HG03575 (cell line): ENCODE data around the gene TROAP.
"Not testable (repeated sequence)": the region's sequence is repeated elsewhere in the genome, so short reads cannot be mapped to it uniquely, and the experiment has no call there.

ENCODE experiments used
- ATAC-seq: cut with Tn5 transposase; IDR thresholded peaks from one replicate; pipeline ENCODE4 v1.9.1; 2021; ENCODE audit not compliant: unreplicated experiment, insufficient number of reproducible peaks, low FRiP score; ENCODE audit errors: extremely low read depth

TROAP gene

DNA sequence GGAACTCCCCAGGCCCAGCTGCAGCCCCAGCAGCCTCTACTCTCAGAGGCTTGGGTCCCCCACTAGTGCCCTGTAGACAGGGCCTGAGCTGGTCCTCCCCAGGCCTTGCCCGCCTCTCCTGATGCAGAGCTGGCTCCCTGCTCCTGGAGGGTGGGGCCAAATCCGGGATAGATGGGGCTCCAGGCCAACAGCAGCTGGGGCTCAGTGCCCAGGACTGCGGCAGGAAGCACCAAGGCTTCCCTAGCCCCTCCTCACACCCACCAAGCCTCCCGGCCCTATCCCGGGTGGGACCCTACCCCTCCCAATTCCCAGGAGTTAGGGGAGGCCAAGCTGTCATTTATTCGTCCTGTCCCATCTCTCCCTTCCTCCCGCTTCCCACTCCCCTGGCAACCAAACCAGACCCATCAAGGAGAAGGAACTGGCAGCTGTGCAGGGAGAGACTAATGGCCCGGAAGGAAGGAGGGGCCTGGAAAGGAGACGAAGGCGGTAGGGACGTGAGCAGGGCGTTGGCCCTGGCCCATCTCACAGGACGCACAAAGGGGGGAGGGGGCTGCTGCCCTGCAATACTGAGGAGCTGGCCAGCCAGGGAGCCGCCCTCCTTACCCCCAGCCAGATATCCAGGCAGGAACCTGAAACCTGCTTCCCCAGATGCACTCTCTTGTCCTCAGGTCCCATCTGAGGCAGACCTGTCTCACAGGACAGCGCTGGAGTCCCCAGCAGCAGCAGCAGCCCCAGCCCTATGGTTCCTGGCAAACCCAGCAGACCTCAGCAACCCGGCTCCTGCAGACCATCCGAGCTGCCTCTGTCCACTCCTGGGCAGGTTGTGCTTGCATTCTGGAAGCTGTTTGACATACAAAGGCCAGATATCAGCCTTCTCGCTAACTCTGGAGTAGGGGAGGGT lies 29.7 kb upstream of the TROAP start:
- no peak for ATAC-seq

DNA sequence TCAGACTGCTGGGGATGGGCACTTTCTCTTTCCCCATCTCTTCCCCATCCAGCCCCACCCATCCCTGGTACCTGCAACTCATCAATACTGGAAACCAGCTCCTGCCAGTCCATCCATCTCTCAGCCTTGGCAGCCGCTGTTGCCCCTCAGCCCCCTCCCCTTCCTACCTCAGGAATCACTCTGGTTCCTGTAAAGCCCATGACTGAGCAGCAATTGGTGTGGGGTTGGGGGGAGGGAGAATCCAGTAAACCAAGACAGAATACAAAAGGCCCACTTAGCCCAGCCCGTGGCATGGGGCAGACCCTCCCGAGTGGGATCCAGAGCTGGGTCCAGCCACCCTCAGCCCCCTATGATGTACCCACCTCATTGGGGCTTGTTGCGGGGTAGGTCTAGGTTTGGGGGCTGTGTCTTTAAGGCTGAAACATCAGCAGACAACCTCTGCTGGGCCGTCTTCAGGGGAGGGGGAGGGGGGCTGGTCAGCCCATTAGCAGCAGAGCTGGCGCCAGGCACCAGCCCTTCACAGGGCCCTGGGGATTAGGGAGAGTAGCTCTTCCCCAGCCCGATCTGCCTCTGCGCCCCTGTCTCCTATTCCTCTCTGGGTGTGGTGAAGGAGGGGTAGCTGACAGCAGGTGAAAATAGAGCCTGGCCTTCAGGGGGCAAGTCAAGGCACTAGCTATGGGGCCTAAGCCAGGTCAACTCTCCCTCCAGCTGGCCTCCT lies 28.8 kb upstream of the TROAP start:
- no peak for ATAC-seq

DNA sequence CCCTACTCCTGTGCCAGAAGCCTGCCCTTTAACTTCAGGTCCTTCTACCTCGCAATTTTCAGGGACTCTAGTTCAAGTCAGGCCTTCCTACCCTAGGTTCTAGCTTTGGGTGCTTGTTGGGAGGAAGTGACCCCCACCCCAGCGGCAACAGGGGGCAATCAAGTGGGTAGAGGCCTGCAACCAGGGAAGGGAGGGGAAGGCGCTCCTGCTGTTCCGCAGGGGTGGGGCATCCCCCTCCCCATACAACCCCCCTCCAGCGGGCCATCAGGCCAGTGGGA lies 28.3 kb upstream of the TROAP start:
- no peak for ATAC-seq

DNA sequence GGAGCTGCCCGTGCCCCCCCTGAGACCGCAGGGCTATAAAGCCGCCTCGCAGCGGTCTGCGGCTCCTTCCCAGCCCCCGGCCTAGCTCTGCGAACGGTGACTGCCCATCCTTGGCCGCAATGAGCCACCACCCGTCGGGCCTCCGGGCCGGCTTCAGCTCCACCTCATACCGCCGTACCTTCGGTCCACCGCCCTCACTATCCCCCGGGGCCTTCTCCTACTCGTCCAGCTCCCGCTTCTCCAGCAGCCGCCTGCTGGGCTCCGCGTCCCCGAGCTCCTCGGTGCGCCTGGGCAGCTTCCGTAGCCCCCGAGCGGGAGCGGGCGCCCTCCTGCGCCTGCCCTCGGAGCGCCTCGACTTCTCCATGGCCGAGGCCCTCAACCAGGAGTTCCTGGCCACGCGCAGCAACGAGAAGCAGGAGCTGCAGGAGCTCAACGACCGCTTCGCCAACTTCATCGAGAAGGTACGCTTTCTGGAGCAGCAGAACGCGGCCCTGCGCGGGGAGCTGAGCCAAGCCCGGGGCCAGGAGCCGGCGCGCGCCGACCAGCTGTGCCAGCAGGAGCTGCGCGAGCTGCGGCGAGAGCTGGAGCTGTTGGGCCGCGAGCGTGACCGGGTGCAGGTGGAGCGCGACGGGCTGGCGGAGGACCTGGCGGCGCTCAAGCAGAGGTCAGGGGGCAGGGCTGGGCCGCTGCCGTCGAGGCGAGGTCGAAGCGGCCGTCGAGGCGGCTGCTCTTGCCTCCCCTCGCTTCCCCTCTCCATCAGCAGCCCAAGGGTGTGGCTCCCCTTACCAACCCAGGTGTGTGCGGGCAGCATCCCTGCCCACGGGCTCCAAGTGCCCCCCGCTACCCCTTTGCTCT lies 27.7 kb upstream of the TROAP start, which contains the start of gene PRPH:
Gene PRPH (plus strand): TSS at position 66 of the 855 bp plus-strand sequence. CDS start 54 bp downstream, at position 120.
- no peak for ATAC-seq

DNA sequence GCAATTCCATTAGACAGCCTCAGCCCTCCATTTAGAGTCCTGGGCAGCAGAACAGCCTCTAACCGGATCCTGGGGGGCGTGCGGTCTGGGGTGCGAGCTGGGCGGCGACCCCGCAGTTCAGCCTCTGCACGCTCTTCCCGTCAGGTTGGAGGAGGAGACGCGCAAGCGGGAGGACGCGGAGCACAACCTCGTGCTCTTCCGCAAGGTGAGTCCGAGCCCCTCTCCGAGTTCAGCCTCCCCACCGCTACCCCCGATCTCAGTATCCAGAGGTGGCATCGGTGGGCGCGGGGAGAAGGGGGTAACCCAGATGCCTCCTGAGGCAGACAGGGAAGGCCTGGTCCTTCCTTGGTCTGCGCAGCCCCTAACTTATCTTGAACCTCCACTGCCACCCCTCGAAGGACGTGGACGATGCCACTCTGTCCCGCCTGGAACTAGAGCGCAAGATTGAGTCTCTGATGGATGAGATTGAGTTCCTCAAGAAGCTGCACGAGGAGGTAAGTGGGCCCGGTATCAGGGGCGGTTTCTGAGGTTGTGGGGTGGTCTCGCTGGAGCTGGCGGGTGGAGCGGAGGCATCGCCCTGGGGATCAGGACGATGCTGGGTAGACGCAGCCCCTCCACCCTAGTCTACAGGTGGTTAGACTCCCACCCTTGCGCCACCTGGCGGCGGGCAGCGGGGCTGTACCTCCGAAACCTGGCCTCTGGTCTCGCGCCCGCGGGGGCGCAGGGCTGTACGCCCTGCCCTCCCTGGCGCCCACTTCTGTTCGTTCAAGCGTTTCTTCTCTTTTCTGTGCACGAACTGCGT lies 26.8 kb upstream of the TROAP start:
- ATAC-seq: no peak

DNA sequence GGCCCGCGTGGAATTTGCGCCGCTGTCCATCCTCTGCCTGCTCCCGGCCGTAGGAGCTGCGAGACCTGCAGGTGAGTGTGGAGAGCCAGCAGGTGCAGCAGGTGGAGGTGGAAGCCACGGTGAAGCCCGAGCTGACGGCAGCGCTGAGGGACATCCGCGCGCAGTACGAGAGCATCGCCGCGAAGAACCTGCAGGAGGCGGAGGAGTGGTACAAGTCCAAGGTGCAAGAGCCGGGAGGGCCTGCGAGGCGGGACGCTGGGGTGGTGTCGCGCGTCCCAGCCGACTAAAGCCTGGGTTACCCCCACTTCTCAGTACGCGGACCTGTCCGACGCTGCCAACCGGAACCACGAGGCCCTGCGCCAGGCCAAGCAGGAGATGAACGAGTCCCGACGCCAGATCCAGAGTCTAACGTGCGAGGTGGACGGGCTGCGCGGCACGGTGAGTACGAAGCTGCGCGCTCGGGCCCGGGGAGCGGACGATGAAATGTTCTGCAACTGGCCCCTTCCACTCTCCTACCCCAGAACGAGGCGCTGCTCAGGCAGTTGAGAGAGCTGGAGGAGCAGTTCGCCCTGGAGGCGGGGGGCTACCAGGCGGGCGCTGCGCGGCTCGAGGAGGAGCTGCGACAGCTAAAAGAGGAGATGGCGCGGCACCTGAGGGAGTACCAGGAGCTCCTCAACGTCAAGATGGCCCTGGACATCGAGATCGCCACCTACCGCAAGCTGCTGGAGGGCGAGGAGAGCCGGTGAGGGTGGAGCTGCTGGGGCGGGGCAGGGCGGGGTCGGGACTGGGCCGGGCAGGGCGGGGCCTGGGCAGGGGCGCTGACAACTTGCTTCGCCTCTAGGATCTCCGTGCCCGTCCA lies 26.0 kb upstream of the TROAP start:
- ATAC-seq: no peak

DNA sequence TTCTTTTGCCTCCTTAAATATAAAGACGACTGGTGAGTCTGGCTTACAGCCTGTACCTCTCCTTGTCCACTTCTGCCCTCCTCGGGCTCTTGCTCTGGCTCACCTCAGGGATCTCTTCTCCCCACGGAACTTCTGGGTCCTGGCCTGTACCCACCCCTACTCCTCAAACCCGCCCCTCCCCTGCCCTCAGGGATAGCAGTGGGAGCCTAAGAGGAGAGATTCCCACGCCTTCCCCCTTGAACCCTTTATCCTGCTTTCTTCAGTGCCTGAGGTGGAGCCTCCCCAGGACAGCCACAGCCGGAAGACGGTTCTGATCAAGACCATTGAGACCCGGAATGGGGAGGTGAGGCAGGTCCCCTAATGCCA lies 25.4 kb upstream of the TROAP start:
- no peak for ATAC-seq

DNA sequence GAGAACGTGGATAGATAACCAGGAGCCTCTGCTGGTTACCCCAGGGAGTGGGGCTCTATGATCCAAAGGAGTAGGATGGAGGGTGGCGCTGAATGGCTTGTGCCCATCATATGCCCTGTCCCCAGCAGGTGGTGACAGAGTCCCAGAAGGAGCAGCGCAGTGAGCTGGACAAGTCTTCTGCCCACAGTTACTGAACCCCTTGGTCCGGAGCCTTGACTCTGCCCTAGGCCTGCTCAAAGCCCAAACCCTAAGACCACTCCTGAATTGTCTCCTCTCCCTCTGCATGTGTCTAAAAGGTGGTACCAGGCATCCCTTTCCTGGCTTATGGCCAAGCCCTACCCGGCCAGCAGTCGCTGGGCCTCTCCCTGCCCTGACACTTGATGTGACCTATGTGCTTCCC lies 24.9 kb upstream of the TROAP start:
- no peak for ATAC-seq

DNA sequence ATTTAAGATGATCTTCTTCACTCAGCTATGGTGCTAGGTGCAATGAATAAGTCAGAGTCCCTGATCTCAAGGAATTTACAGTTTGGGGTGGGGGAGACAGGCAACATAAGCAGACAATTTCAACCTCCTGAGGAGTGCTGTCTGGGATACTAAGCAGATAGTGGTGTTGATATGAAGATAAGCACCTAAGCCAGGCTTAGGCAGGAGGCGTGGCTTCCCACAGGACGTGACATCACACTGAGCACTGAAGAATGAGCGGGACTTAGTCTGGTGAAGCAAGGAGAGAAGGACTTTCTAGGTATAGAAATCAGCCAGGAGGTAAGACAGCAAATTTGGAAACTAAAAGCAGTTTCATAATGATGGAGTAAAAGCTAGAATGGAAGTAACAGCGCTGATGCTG lies 21.3 kb upstream of the TROAP start:
- ATAC-seq: no peak

DNA sequence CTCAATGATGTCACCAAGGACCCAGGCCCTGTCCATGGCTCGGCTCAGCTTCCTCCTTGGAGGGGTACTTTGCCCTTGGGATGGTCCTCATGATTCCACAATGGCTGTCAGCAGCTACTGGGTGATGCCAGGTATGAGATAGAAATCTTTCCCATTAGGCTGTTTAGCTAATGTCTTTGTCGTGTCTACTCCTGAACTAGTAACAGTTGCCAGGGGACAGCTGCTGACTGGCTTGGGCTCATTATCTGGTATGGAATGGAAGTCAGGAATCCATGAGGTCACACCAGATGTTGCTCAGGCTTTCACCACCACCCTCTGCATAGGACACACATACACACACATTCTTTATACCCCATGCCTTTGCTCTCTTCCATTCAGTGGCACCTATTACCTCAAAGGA lies 18.9 kb upstream of the TROAP start:
- ATAC-seq: no peak

DNA sequence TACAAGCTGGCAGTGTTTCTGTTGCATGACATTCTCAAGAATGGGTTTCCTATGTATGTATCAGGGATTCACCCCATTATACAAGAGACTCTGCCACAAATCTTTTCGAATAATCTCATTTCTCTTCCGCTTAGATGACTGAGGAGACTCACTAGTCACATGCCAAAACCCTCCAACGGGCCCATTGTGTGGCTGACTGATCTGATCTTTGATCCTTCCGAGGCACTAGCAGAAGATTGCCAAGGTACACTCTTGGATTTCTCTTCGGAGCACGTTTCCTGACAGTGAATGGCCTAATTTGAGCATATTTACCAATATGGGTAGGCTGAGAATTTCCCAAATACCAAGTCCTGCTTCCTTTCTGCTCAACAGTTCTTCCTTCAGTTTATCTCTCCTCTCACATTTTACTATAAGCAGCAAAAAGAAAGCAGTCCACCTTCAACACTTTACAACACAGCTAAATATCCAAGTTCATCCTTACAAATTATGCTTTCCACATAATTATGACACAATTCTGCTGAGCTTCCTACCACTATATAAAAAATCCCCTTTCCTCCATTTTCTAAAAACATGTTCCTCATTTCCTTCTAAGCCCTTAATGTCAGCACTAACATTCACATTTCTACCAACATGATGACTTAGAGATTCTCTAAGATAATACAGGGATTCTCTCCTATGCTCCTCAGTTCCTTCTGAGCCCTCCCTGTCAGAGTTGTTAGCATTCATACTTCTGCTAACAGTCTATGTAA lies 17.1 kb upstream of the TROAP start:
- ATAC-seq: no peak

DNA sequence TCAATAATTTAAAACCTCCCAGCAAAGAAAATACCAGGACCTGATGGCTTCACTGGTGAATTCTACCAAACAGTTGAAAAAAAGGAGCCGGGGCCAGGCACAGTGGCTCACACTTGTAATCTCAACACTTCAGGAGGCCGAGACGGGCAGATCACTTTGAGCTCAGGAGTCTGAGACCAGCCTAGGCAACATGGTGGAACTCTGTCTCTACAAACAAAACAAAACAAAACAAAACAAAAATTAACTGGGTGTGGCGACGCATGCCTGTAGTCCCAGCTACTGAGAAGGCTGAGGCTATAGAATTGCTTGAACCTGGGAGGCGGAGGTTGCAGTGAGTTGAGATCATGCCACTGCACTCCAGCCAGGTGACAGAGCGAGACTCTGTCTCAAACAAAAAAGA lies 13.7 kb upstream of the TROAP start:
- ATAC-seq: no peak

DNA sequence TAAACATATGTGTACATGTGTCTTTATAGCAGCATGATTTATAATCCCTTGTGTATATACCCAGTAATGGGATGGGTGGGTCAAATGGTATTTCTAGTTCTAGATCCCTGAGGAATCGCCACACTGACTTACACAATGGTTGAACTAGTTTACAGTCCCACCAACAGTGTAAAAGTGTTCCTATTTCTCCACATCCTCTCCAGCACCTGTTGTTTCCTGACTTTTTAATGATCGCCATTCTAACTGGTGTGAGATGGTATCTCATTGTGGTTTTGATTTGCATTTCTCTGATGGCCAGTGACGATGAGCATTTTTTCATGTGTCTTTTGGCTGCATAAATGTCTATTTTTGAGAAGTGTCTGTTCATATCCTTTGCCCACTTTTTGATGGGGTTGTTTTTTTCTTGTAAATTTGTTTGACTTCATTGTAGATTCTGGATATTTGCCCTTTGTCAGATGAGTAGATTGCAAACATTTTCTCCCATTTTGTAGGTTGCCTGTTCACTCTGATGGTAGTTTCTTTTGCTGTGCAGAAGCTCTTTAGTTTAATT lies 12.5 kb upstream of the TROAP start:
- not testable (repeated sequence) for ATAC-seq

DNA sequence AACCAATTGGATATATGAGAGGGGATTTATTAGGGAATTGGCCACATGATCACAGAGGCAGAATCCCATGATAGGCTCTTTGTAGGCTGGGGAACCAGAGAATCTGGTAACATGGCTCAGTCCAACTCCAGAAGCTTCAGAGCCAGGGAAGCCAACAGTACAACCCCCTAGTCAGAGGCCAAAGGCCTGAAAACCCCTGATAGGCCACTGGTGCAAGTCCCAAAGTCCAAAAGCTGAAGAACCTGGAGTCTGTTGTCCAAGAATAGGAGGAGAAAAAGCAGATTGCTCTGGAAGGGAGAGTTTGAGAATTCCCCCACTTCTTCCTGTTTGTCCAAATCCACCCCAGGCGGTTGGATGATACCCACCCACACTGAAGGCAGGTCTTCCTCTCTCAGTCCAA lies 8.2 kb upstream of the TROAP start:
- no peak for ATAC-seq

DNA sequence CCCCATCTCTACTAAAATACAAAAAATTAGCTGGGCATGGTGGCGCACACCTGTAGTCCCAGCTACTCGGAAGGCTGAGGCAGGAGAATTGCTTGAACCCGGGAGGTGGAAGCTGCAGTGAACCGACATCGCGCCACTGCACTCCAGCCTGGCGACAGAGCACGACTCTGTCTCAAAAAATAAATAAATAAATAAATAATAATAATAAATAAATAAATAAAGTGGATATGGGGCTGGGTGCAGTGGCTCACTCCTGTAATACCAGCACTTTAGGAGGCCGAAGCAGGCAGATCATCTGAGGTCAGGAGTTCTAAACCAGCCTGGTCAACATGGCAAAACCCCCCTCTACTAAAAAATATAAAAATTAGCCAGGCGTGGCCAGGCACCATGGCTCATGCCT lies 5.9 kb upstream of the TROAP start:
- not testable (repeated sequence) for ATAC-seq

DNA sequence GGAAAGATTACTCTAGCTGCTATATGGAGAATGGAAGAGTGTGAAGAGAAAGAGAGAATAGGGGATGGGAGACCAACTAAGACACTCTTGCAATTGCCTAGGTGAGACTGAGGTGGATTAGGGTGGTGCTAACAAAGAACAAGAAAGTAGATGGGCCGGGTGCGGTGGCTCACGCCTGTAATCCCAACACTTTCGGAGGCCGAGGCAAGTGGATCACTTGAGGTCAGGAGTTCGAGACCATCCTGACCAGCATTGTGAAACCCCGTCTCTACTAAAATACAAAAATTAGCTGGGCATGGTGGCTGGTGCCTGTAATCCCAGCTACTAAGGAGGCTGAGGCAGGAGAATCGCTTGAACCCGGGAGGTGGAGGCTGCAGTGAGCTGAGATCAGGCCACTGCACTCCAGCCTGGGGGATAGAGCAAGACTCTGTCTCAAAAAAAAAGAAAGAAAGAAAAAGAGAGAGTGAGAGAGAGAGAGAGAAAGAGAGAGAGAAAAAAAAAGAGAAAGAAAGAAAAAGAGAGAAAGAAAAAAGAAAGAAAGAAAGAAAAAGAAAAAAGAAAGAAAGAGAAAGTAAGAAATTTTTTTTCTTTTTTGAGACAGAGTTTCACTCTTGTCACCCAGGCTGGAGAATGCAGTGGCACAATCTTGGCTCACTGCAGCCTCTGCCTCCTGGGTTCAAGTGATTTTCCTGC lies 2.5 kb upstream of the TROAP start:
- ATAC-seq: not testable (repeated sequence)

DNA sequence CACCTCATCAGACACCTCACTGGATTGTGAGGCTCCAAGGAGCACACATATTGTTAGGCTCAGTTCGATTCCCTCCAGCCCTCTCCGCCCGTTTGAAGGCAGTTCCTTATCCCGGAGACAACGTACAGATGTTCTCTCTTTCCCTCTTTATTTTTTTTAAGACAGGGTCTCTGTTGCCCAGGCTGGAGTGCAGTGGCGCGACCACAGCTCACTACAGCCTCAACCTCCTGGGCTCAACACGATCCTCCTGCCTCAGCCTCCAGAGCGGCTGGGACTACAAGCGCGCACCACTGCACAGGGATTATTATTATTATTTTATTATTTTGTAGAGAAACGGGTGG lies 718 bp upstream of the TROAP start:
- ATAC-seq: no peak
